Liver (tissue), 9 donors: ENCODE measurements around the gene GRB2. TPM values are rescaled to one million over a fixed set of nuclear protein-coding genes. Genes with fewer than 3 reads are reported as not detected.

ENCODE experiments used
- DNase-seq: peaks from one replicate; pipeline ENCODE4 v3.0.0-alpha.2; 2017; ENCODE audit warnings: low spot score
- H3K27ac ChIP-seq, 2 donors: one replicate each; pipeline ENCODE4 v1.7.0; 2013; ENCODE audit warnings: inconsistent platforms in 2 of 2, low read length in 2 of 2, control low read depth in 1 of 2, low read depth in 1 of 2, mild to moderate bottlenecking in 1 of 2
- H3K27me3 ChIP-seq, 4 donors: one replicate each; pipeline versions ENCODE4 v1.6.1 to v1.7.0; 2013; ENCODE audit warnings: low read length in 3 of 4, inconsistent platforms in 1 of 4, mild to moderate bottlenecking in 1 of 4, moderate library complexity in 1 of 4; ENCODE audit not compliant: control insufficient read depth in 4 of 4, insufficient read depth in 4 of 4
- H3K36me3 ChIP-seq, 4 donors: one replicate each; pipeline versions ENCODE4 v1.6.1 to v1.7.0; 2013; ENCODE audit warnings: low read length in 3 of 4, mild to moderate bottlenecking in 3 of 4, low read depth in 1 of 4, moderate library complexity in 1 of 4; ENCODE audit not compliant: control insufficient read depth in 4 of 4, insufficient read depth in 3 of 4
- H3K4me1 ChIP-seq, 4 donors: one replicate each; pipeline versions ENCODE4 v1.6.1 to v1.7.0; 2013; ENCODE audit warnings: low read length in 3 of 4, mild to moderate bottlenecking in 3 of 4, moderate library complexity in 1 of 4; ENCODE audit not compliant: control insufficient read depth in 4 of 4, insufficient read depth in 4 of 4
- H3K4me3 ChIP-seq, 3 donors: one replicate each; pipeline versions ENCODE4 v1.6.1 to v1.7.0; 2013; ENCODE audit warnings: low read length in 3 of 3, control low read depth in 1 of 3, low read depth in 1 of 3, mild to moderate bottlenecking in 1 of 3
- H3K9ac ChIP-seq, 2 donors: one replicate each; pipeline ENCODE4 v1.7.0; 2013; ENCODE audit warnings: low read length in 2 of 2, mild to moderate bottlenecking in 2 of 2, moderate library complexity in 2 of 2, control low read depth in 1 of 2, low read depth in 1 of 2
- H3K9me3 ChIP-seq, 4 donors: one replicate each; pipeline versions ENCODE4 v1.6.1 to v1.7.0; 2013; ENCODE audit warnings: low read length in 3 of 4; ENCODE audit not compliant: control insufficient read depth in 4 of 4
- CTCF ChIP-seq: fragments of 150-350 bp; IDR thresholded peaks from 2 replicates; pipeline ENCODE4 v1.5.1; 2017; ENCODE audit warnings: improper control_type of control experiment, low read depth, low read length; ENCODE audit not compliant: missing input control
- FOXA2 ChIP-seq: IDR thresholded peaks from 2 replicates; pipeline ENCODE4 v1.6.1; 2016; ENCODE audit warnings: antibody characterized with exemption
- HNF4A ChIP-seq, 2 donors: conservative IDR thresholded peaks; 2 replicates each; pipeline ENCODE4 v1.6.1; 2016; ENCODE audit warnings: antibody characterized with exemption in 2 of 2, mild to moderate bottlenecking in 2 of 2
- HNF4G ChIP-seq: IDR thresholded peaks from 2 replicates; pipeline ENCODE4 v1.6.1; 2016; ENCODE audit warnings: antibody characterized with exemption
- JUND ChIP-seq, 2 donors: IDR thresholded peaks; 2 replicates each; pipeline ENCODE4 v1.6.1; 2016; ENCODE audit warnings: antibody characterized with exemption in 2 of 2
- MAX ChIP-seq: IDR thresholded peaks from 2 replicates; pipeline ENCODE4 v1.6.1; 2016; ENCODE audit warnings: antibody characterized with exemption
- NR2F2 ChIP-seq: IDR thresholded peaks from 2 replicates; pipeline ENCODE4 v1.6.1; 2016; ENCODE audit warnings: antibody characterized with exemption
- RAD21 ChIP-seq, 2 donors: IDR thresholded peaks; 2 replicates each; pipeline ENCODE4 v1.6.1; 2016; ENCODE audit warnings: antibody characterized with exemption in 2 of 2, mild to moderate bottlenecking in 2 of 2
- REST ChIP-seq: IDR thresholded peaks from 2 replicates; pipeline ENCODE4 v1.6.1; 2016; ENCODE audit warnings: antibody characterized with exemption, mild to moderate bottlenecking
- RXRA ChIP-seq, 2 donors: IDR thresholded peaks; 2 replicates each; pipeline ENCODE4 v1.6.1; 2017 to 2018; ENCODE audit warnings: antibody characterized with exemption in 2 of 2, mild to moderate bottlenecking in 1 of 2
- TAF1 ChIP-seq: conservative IDR thresholded peaks from 2 replicates; pipeline ENCODE4 v1.6.1; 2016; ENCODE audit warnings: antibody characterized with exemption, mild to moderate bottlenecking
- YY1 ChIP-seq: IDR thresholded peaks from 2 replicates; pipeline ENCODE4 v1.6.1; 2016; ENCODE audit warnings: antibody characterized with exemption, mild to moderate bottlenecking
- WGBS: extraction: QIAGEN DNeasy Blood & Tissue Kit; methylation state at CpG from one replicate; pipeline ENCODE4 v1.1.7; 2013; 5-methylcytosine and 5-hydroxymethylcytosine counted together
- polyA plus RNA-seq, 2 donors: library from polyadenylated mRNA; stranded (reverse) in 1 of 2; unstranded in 1 of 2; fragments of 200-250 nt in 1 of 2; fragments of >200 nt in 1 of 2; fragmentation: Nextera tagmentation in 1 of 2; extraction: Ambion mirVana in 1 of 2; gene quantifications; one replicate each; pipeline versions ENCODE4 v1.2.1 to v1.2.3, GENCODE V29; 2013 to 2015
- total RNA-seq, 2 donors: library from RNA; depleted of rRNA; stranded (reverse); fragments of >200 nt; gene quantifications; one replicate each; pipeline ENCODE4 v1.2.3, GENCODE V29; 2014
- TF ChIP-seq, protein P1 (sequence below): IDR thresholded peaks from 2 replicates; pipeline ENCODE4 v1.6.1; 2016; ENCODE audit warnings: antibody characterized with exemption
- donor health status: healthy.
- donor health status: healthy.
- donor health status: healthy.
- donor health status: healthy.
- donor health status: healthy.

GRB2 gene
- total and polyA plus RNA-seq, 4 donors, result 36.0 to 91.8 (median 49.6) TPM

DNA sequence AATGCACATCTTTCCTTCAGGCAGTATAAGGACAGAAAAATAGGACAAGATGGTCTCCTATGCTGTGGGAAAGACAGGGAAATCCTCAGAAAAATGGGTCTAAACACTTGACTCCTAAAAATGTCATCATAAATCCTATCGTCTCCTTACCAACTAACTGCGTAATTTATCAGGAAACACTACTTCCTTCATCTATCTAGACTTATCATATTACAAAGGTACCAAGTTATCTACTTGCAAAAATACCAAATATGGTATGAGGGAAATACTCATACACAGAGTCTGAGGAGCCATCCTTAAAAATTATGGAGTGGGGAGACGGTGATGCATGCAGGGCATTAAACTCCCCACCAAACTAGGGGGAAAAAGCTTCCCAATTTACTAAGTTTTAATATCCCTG is 44.1 kb downstream of the GRB2 start:
- Histone ChIP-seq H3K27ac (no peak overlapping the region), H3K4me3 (no peak overlapping the region), H3K36me3 (no peaks in the 10 kb centered on the region), H3K4me1 (peaks cover 10 to 23% (median 17%) of the 10 kb centered on the region in 4 donors), H3K9ac (no peak overlapping the region), H3K27me3 (no peaks in the 10 kb centered on the region), H3K9me3 (no peaks in the 10 kb centered on the region)
- 57% methylated on average over 3 of the region's 3 CpGs for WGBS
- TF ChIP-seq REST (no peak), CTCF (no peak), JUND (IDR thresholded peaks at IDR 0.05) (no peak), NR2F2 (no peak), MAX (no peak)
- TF ChIP-seq, protein P1, sequence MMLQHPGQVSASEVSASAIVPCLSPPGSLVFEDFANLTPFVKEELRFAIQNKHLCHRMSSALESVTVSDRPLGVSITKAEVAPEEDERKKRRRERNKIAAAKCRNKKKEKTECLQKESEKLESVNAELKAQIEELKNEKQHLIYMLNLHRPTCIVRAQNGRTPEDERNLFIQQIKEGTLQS, result no peak
- DNase-seq, result no peak

- H3K4me3 ChIP-seq, result no peak overlapping the region
- no peaks in the 10 kb centered on the region for H3K27me3 ChIP-seq
- H3K9ac ChIP-seq, result no peak overlapping the region
- peaks cover 0 to 3% (median 0%) of the 10 kb centered on the region in 4 donors for H3K36me3 ChIP-seq
- no peak overlapping the region for H3K27ac ChIP-seq
- WGBS, result 68% methylated on average over 9 of the region's 9 CpGs
- no peaks in the 10 kb centered on the region for H3K9me3 ChIP-seq
- peaks cover 0 to 12% (median 9%) of the 10 kb centered on the region in 4 donors for H3K4me1 ChIP-seq
- no peak for DNase-seq
- TF ChIP-seq HNF4G (no peak), MAX (no peak), RAD21 (IDR thresholded peaks at IDR 0.05) (no peak), FOXA2 (no peak), CTCF (no peak), RXRA (IDR thresholded peaks at IDR 0.05) (no peak), JUND (IDR thresholded peaks at IDR 0.05) (no peak), NR2F2 (peak; percentile 34), YY1 (no peak), TAF1 (no peak), HNF4A (conservative IDR thresholded peaks at IDR 0.05) (peak; percentile 5 to 48)
- TF ChIP-seq, protein P1, result no peak
These were observed 49.1 kb downstream of the GRB2 start for GRCh38 chr17:75356260-75356937.
